A549 treated with ZK216348 at 1 μM for 4 hours (cell line): Measurements from ENCODE around the gene ZIC3. TPM values are rescaled to one million over a fixed set of nuclear protein-coding genes. Genes with fewer than 3 reads are reported as not detected.

ENCODE experiments used
- total RNA-seq: library from RNA; stranded (reverse); fragments of 200-300 nt; extraction: Qiagen RNA extraction; gene quantifications from 5 replicates; pipeline ENCODE4 v1.2.3, GENCODE V29; 2022; ENCODE audit warnings: low read depth

The ZIC3 gene
- total RNA-seq = not detected in 5 replicates

GRCh38 chrX:137565921-137566745, at the start of gene ZIC3:
TSS of gene ZIC3 (plus strand) at chrX:137566127. CDS start at chrX:137566692, 565 bp downstream.

